ENCODE measurements around the gene SLC35G1.

- TF ChIP-seq CTCF (IDR thresholded peaks at IDR 0.05; ENCODE audit: insufficient read depth, low read length, poor library complexity, severe bottlenecking) = no peak
- no peak for TF ChIP-seq EZH2phosphoT487 (conservative IDR thresholded peaks at IDR 0.05; ENCODE audit: low read length)
Measured at GRCh38 chr10:93893646-93894515, at the start of gene SLC35G1.
